Astrocyte of the hippocampus (primary cell): ENCODE data around the gene PADI4.
"Not testable (repeated sequence)": the region's sequence is repeated elsewhere in the genome, so short reads cannot be mapped to it uniquely, and the experiment has no call there.

Experiments
- DNase-seq: peaks from one replicate; pipeline ENCODE4 v3.0.0; 2011; ENCODE audit warnings: low read depth, low spot score

PADI4 gene

GRCh38 chr1:17313530-17314309, 5.7 kb downstream of the PADI4 start:
- no peak for DNase-seq

- peak; percentile 19 for DNase-seq
Measured at GRCh38 chr1:17314491-17314971, 6.5 kb downstream of the PADI4 start.

- no peak for DNase-seq
Measured at GRCh38 chr1:17315542-17316130, 7.6 kb downstream of the PADI4 start.

GRCh38 chr1:17316704-17317103, 8.7 kb downstream of the PADI4 start:
- DNase-seq, result no peak

- no peak for DNase-seq
Measured at GRCh38 chr1:17318262-17318661, 10.3 kb downstream of the PADI4 start.

GRCh38 chr1:17319561-17320350, 11.8 kb downstream of the PADI4 start:
- DNase-seq, result no peak

GRCh38 chr1:17321857-17322390, 13.9 kb downstream of the PADI4 start:
- not testable (repeated sequence) for DNase-seq

- DNase-seq, result no peak
Measured at GRCh38 chr1:17328855-17329254, 20.9 kb downstream of the PADI4 start.

GRCh38 chr1:17329610-17330009, 21.6 kb downstream of the PADI4 start:
- DNase-seq, result no peak

- DNase-seq, result no peak
Measured at GRCh38 chr1:17330856-17331255, 22.9 kb downstream of the PADI4 start.

GRCh38 chr1:17333081-17333480, 25.1 kb downstream of the PADI4 start:
- DNase-seq, result no peak

GRCh38 chr1:17335821-17336710, 28.1 kb downstream of the PADI4 start:
- DNase-seq, result peak; percentile 83

GRCh38 chr1:17338706-17339493, 30.9 kb downstream of the PADI4 start:
- no peak for DNase-seq

- no peak for DNase-seq
Measured at GRCh38 chr1:17339521-17339920, 31.5 kb downstream of the PADI4 start.

GRCh38 chr1:17340358-17340757, 32.4 kb downstream of the PADI4 start:
- DNase-seq, result no peak

GRCh38 chr1:17342014-17342441, 34.0 kb downstream of the PADI4 start:
- no peak for DNase-seq

- not testable (repeated sequence) for DNase-seq
Measured at GRCh38 chr1:17345506-17345905, 37.5 kb downstream of the PADI4 start.

GRCh38 chr1:17346046-17346789, 38.2 kb downstream of the PADI4 start:
- DNase-seq, result no peak

GRCh38 chr1:17347769-17348592, 40.0 kb downstream of the PADI4 start:
- DNase-seq, result peak; percentile 43
